Activated naive CD8-positive, alpha-beta T cell treated with anti-CD3 and anti-CD28 coated beads, Interleukin-2, amount 50 U/mL, for 24 hours (primary cell): ENCODE results near the gene NEU4.
"Not testable (repeated sequence)": the region's sequence is repeated elsewhere in the genome, so short reads cannot be mapped to it uniquely, and the experiment has no call there.

Source experiments
- ATAC-seq: fragments of 150-1000 bp; cut with Tn5 transposase; one replicate; pipeline ENCODE4 v1.10.0; 2021
- DNase-seq: peaks from one replicate; pipeline ENCODE4 v3.0.0; 2021
- H3K27ac Mint-ChIP-seq: one replicate; pipeline ENCODE4 v1.8.0; 2021; ENCODE audit warnings: mild to moderate bottlenecking, mixed read lengths
- H3K27me3 Mint-ChIP-seq: one replicate; pipeline ENCODE4 v1.8.0; 2021; ENCODE audit warnings: mixed read lengths
- H3K36me3 Mint-ChIP-seq: one replicate; pipeline ENCODE4 v1.8.0; 2021; ENCODE audit warnings: low read depth, mixed read lengths
- H3K4me1 Mint-ChIP-seq: one replicate; pipeline ENCODE4 v1.8.0; 2021; ENCODE audit warnings: mixed read lengths
- H3K4me3 Mint-ChIP-seq: one replicate; pipeline ENCODE4 v1.8.0; 2021; ENCODE audit warnings: mild to moderate bottlenecking, moderate library complexity, mixed read lengths
- H3K9me3 Mint-ChIP-seq: one replicate; pipeline ENCODE4 v1.8.0; 2021; ENCODE audit warnings: mixed read lengths

Gene NEU4

GRCh38 chr2:241808721-241809382 lies at the start of gene NEU4:
Gene NEU4 (plus strand): TSS chr2:241809193. CDS start chr2:241814485, 5,292 bp downstream.
- H3K36me3 Mint-ChIP-seq: no peaks in the 10 kb centered on the region
- peaks cover 6% of the 10 kb centered on the region for H3K27me3 Mint-ChIP-seq
- ATAC-seq (no peak), DNase-seq (no peak)
- H3K9me3 Mint-ChIP-seq: no peaks in the 10 kb centered on the region
- no peak within 1 kb of the TSS for H3K27ac Mint-ChIP-seq
- peaks cover 12% of the 10 kb centered on the region for H3K4me1 Mint-ChIP-seq
- no peak within 1 kb of the TSS for H3K4me3 Mint-ChIP-seq

GRCh38 chr2:241759893-241760292 lies 49.1 kb upstream of the NEU4 start:
- DNase-seq, H3K9me3 Mint-ChIP-seq, H3K27me3 Mint-ChIP-seq, H3K27ac Mint-ChIP-seq, ATAC-seq, H3K4me3 Mint-ChIP-seq: not testable (repeated sequence)
- peaks cover 22% of the 10 kb centered on the region for H3K4me1 Mint-ChIP-seq
- peaks cover 28% of the 10 kb centered on the region for H3K36me3 Mint-ChIP-seq

GRCh38 chr2:241760301-241760771 lies 48.7 kb upstream of the NEU4 start:
- Mint-ChIP-seq H3K27me3 (no peaks in the 10 kb centered on the region), H3K9me3 (peaks cover 5% of the 10 kb centered on the region), H3K4me1 (peaks cover 22% of the 10 kb centered on the region), H3K27ac (no peak overlapping the region), H3K4me3 (no peak overlapping the region), H3K36me3 (peaks cover 28% of the 10 kb centered on the region)
- ATAC-seq (no peak), DNase-seq (no peak)

GRCh38 chr2:241762321-241762932 lies 46.6 kb upstream of the NEU4 start:
- Mint-ChIP-seq H3K9me3 (peaks cover 5% of the 10 kb centered on the region), H3K36me3 (peaks cover 22% of the 10 kb centered on the region), H3K27ac (peak overlapping the region; percentile 66), H3K27me3 (no peaks in the 10 kb centered on the region), H3K4me1 (peaks cover 22% of the 10 kb centered on the region), H3K4me3 (peak overlapping the region; percentile 39)
- DNase-seq: no peak
- no peak for ATAC-seq

GRCh38 chr2:241762933-241763369 lies 46.0 kb upstream of the NEU4 start:
- H3K4me3 Mint-ChIP-seq: peak overlapping the region; percentile 39
- H3K27ac Mint-ChIP-seq: peak overlapping the region; percentile 66
- ATAC-seq: peak; percentile 87
- peaks cover 19% of the 10 kb centered on the region for H3K36me3 Mint-ChIP-seq
- DNase-seq: peak; percentile 56
- peaks cover 22% of the 10 kb centered on the region for H3K4me1 Mint-ChIP-seq
- peaks cover 5% of the 10 kb centered on the region for H3K9me3 Mint-ChIP-seq
- H3K27me3 Mint-ChIP-seq: no peaks in the 10 kb centered on the region

GRCh38 chr2:241763551-241764274 lies 45.3 kb upstream of the NEU4 start:
- H3K9me3 Mint-ChIP-seq: peaks cover 5% of the 10 kb centered on the region
- H3K36me3 Mint-ChIP-seq: peaks cover 19% of the 10 kb centered on the region
- H3K27ac Mint-ChIP-seq: peak overlapping the region; percentile 66
- ATAC-seq: no peak
- H3K27me3 Mint-ChIP-seq: no peaks in the 10 kb centered on the region
- peaks cover 22% of the 10 kb centered on the region for H3K4me1 Mint-ChIP-seq
- no peak overlapping the region for H3K4me3 Mint-ChIP-seq
- DNase-seq: no peak

- no peak overlapping the region for H3K27ac Mint-ChIP-seq
- H3K27me3 Mint-ChIP-seq: no peaks in the 10 kb centered on the region
- no peak overlapping the region for H3K4me3 Mint-ChIP-seq
- peaks cover 5% of the 10 kb centered on the region for H3K9me3 Mint-ChIP-seq
- peaks cover 22% of the 10 kb centered on the region for H3K4me1 Mint-ChIP-seq
- peaks cover 13% of the 10 kb centered on the region for H3K36me3 Mint-ChIP-seq
- ATAC-seq (no peak), DNase-seq (no peak)
Measured at GRCh38 chr2:241764275-241765241, 44.4 kb upstream of the NEU4 start.

- H3K27me3 Mint-ChIP-seq: no peaks in the 10 kb centered on the region
Measured at GRCh38 chr2:241767464-241768250, 41.3 kb upstream of the NEU4 start.

GRCh38 chr2:241768251-241768711 lies 40.7 kb upstream of the NEU4 start:
- Mint-ChIP-seq H3K27ac (no peak overlapping the region), H3K9me3 (no peaks in the 10 kb centered on the region), H3K4me3 (no peak overlapping the region), H3K27me3 (no peaks in the 10 kb centered on the region), H3K36me3 (no peaks in the 10 kb centered on the region), H3K4me1 (peaks cover 24% of the 10 kb centered on the region)
- DNase-seq (no peak), ATAC-seq (no peak)

More at GRCh38 chr2:241767464-241768250, 41.3 kb upstream of the NEU4 start:
- ATAC-seq (no peak), DNase-seq (no peak)
- Mint-ChIP-seq H3K9me3 (no peaks in the 10 kb centered on the region), H3K36me3 (peaks cover under 1% of the 10 kb centered on the region), H3K4me1 (peaks cover 29% of the 10 kb centered on the region), H3K27ac (no peak overlapping the region), H3K4me3 (no peak overlapping the region)

- Mint-ChIP-seq H3K9me3 (no peaks in the 10 kb centered on the region), H3K27me3 (no peaks in the 10 kb centered on the region), H3K36me3 (no peaks in the 10 kb centered on the region), H3K4me1 (peaks cover 18% of the 10 kb centered on the region), H3K4me3 (no peak overlapping the region), H3K27ac (no peak overlapping the region)
- no peak for ATAC-seq
- DNase-seq: peak; percentile 1
Measured at GRCh38 chr2:241768850-241769249, 40.1 kb upstream of the NEU4 start.

- no peaks in the 10 kb centered on the region for H3K36me3 Mint-ChIP-seq
- ATAC-seq (no peak), DNase-seq (no peak)
- no peak overlapping the region for H3K27ac Mint-ChIP-seq
- no peaks in the 10 kb centered on the region for H3K9me3 Mint-ChIP-seq
- H3K27me3 Mint-ChIP-seq: no peaks in the 10 kb centered on the region
- H3K4me1 Mint-ChIP-seq: peaks cover 13% of the 10 kb centered on the region
- no peak overlapping the region for H3K4me3 Mint-ChIP-seq
Measured at GRCh38 chr2:241769819-241770184, 39.2 kb upstream of the NEU4 start.

GRCh38 chr2:241770185-241770935 lies 38.6 kb upstream of the NEU4 start:
- DNase-seq: peak; percentile 1
- ATAC-seq: no peak
- Mint-ChIP-seq H3K4me3 (no peak overlapping the region), H3K27ac (no peak overlapping the region), H3K4me1 (peaks cover 13% of the 10 kb centered on the region), H3K36me3 (no peaks in the 10 kb centered on the region), H3K9me3 (no peaks in the 10 kb centered on the region), H3K27me3 (no peaks in the 10 kb centered on the region)

- no peak for ATAC-seq
Measured at GRCh38 chr2:241770936-241771285, 38.1 kb upstream of the NEU4 start.

More at GRCh38 chr2:241770936-241771285, 38.1 kb upstream of the NEU4 start:
- H3K27ac Mint-ChIP-seq: no peak overlapping the region
- DNase-seq: no peak
- no peaks in the 10 kb centered on the region for H3K27me3 Mint-ChIP-seq
- no peaks in the 10 kb centered on the region for H3K9me3 Mint-ChIP-seq
- no peak overlapping the region for H3K4me3 Mint-ChIP-seq
- H3K4me1 Mint-ChIP-seq: peaks cover 13% of the 10 kb centered on the region
- no peaks in the 10 kb centered on the region for H3K36me3 Mint-ChIP-seq
